HTR-8/SVneo (cell line): ENCODE data around the gene SPAG16.
"Not testable (repeated sequence)": the region's sequence is repeated elsewhere in the genome, so short reads cannot be mapped to it uniquely, and the experiment has no call there.

Experiments used
- DNase-seq: peaks from one replicate; pipeline ENCODE4 v3.0.0; 2011; ENCODE audit warnings: low spot score, mixed read lengths; ENCODE audit not compliant: insufficient read length
- FAIRE-seq: peaks from 2 replicates; lab custom pipeline; 2011; peaks lifted over from hg19 to GRCh38; lab: Jason Lieb, UNC

SPAG16 gene

DNA sequence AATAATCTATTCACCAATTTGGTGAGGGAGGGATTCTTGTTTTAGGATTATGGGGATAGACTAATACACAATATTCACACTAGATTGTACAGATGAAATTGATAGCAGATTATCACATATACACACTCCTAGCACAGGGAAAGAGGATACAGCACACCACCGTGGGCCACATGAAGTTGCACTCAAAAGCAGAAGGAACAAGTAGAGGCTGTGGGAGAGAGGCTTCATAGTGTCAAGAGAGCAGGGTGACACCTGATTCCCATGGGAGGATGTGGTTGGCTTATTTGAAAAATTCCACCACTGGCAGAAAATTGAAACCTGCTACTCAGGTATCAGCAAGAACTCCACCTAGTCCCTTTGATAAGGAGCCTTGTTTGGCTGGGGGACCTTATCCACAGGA lies 395.6 kb downstream of the SPAG16 start:
- DNase-seq: no peak
- no peak for FAIRE-seq

DNA sequence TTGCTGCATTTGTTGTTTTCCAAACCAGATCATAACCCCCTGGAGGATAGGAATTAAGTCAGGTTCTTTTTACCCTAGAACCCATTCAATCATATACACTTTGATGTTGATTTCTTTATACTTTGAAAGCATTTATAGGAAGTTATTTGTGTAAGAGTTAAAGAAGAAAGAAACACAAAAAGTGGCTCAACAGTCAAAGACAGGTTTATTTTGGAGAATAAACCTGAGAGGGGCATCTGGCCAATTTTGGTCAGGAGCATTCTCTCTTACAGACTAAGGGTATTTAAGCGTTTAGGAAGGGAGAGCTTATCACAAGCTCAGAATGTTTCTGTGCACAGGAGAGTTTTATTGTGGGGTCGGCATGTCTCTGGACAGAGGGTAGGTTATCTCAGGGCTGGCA lies 398.0 kb downstream of the SPAG16 start:
- FAIRE-seq: no peak

DNA sequence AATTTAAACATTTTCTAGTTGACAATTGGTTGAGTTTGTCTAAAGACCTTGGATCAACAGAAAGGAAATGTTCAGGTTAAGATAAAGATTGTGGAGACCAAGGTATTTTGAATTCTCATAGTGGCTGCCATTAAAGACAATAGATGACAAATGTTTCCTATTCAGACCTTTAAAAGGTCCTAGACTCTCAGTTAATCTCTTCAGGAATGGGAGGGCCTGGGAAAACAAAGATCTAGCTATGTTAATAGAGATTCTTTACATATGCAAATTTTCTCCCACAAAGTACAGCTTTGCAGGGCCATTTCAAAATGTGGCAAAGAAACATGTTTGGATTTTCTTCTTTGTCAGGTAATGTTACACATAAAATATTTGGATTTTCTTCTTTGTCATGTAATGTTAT lies 403.9 kb downstream of the SPAG16 start:
- FAIRE-seq (no peak), DNase-seq (no peak)

More for the DNA sequence above, 398.0 kb downstream of the SPAG16 start:
- no peak for DNase-seq

DNA sequence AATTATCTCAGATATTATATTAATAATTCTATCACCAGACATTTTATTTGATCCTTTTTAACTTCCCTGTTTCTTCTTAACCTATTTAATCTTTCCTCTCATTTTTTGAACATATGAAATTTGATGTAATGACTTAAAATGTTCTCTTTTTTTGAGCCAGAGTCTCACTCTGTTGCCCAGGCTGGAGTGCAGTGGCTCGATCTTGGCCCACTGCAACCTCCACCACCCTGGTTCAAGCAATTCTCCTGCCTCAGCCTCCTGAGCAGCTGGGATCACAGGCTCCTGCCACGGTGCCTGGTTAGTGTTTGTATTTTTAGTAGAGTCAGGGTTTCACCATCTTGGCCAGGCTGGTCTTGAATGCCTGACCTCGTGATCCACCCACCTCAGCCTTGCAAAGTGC lies 404.6 kb downstream of the SPAG16 start:
- not testable (repeated sequence) for FAIRE-seq, DNase-seq

DNA sequence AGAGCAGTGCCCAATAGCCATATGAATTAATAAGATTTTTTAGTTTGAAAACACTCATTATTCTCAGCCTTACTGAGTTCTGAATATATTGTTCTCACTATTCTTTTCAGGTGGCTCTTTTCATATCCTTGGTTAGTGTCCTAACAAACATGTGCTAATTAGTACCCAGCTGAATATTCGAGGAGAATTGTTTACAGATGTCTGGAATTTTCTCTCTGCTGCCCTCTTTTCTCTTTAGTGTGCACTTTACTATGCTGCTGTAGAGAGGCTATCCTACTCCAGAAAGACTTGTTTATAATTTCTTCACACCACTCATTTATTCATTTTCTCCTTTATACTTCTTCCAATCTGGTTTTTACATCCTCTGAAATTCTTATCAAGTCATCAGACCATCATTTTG lies 405.3 kb downstream of the SPAG16 start:
- no peak for FAIRE-seq
- DNase-seq: no peak

DNA sequence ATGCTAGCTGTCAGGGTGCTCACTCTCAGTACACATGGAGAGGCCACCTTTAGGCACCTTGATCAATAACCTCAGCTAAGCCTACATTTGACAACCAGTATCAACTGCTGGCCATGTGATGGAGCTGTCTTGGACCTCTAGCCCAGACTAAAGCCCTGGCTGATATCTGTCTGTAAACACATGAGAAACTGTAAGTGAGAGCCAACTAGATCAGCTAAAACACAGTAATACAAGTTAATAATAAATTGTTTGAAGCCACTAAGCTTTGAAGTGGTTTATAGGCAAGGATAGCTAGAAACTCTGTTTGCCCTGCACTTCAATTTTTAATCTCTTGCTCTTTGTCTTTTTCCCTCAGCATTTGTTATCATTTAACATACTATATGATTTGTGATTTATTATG lies 407.1 kb downstream of the SPAG16 start:
- FAIRE-seq: no peak
- DNase-seq: no peak

DNA sequence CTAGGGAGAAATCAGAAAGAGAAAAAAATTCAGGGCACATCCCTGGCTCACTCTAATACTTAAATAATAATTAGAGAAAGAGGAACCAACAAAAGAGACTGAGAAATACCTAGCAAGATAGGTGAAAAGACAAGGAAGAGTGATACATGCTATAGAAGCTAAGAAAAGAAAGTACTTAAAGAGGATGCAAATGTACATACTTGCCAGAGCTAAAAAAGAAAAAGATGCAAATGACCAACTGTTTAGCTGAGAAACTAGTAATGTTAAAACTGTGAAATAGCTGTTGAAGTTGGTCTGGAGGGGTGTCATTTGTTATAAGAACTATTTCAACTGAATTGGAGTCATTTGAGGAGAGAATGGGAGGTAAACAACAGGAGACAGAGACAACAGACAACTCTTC lies 412.2 kb downstream of the SPAG16 start:
- DNase-seq (no peak), FAIRE-seq (no peak)

DNA sequence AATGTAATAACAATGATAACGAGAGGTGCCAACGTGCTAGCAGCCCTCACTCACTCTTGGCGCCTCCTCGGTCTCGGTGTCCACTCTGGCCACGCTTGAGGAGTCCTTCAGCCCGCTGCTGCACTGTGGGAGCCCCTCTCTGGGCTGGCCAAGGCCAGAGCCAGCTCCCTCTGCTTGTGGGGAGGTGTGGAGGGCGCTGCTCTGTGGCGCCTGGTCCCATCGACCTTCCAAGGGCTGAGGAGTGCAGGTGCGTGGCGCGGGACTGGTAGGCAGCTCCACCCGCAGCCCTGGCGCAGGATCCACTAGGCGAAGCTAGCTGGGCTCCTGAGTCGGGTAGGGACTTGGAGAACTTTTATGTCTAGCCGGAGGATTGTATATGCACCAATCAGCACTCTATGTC lies 417.1 kb downstream of the SPAG16 start:
- FAIRE-seq, DNase-seq: not testable (repeated sequence)

DNA sequence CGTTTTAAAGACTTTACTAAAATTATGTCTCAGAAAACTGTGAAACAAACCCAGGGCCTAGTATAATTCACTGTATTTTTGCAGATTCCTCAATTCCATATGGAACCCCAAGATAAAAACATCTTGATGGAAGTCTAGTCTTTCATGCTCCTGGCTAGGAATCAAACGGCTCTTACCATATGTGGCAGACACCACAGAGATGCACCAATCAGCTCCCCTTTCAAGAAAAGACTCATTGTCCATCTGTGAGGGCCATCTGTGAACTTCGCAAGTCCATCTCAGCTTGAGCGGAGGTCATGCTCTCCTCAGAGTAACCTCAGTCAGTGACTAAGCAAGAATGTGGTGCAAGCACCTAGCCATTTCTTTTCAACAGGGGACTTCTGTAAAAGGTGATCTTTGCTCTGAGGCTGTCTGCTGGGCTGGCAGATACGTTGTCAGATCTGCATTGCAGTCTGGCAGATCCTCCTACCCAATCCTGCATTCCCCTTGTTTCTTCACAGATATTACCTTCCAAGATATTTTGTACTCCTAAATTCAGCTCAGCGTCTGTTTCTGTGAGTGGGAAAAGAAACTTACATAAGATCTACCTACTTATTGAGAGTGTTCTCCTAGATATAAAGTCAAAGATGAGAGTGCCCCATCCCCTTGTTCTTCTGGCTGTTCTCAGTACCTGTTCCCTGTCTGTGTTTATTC lies 419.3 kb downstream of the SPAG16 start:
- no peak for FAIRE-seq
- no peak for DNase-seq

DNA sequence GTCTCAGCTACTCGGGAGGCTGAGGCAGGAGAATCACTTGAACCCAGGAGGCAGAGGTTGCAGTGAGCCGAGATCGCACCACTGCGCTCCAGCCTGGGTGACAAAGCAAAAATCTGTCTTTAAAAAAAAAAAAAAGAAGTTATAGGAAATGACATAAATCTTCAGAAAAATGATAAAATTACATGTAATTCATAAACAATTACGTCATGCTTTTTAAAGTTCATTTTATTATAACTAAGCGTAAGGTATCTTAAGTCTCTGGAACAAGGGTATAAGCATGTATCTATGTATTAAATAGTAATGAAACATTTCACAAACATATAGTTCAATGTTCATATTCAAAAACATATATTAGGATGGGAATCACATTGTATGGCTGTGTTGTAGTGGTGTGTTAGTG lies 425.9 kb downstream of the SPAG16 start:
- FAIRE-seq (no peak), DNase-seq (no peak)

DNA sequence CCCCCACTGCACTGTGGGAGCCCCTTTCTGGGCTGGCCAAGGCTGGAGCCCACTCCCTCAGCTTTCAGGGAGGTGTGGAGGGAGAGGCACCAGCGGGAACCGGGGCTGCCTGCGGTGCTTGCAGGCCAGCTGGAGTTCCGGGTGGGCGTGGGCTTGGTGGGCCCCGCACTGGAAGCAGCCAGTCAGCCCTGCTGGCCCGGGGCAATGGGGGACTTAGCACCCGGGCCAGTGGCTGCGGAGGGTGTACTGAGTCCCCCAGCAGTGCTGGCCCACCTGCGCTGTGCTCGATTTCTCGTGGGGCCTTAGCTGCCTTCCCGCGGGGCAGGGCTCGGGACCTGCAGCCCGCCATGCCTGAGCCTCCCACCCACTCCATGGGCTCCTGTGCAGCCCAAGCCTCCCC lies 434.1 kb downstream of the SPAG16 start:
- not testable (repeated sequence) for FAIRE-seq, DNase-seq

DNA sequence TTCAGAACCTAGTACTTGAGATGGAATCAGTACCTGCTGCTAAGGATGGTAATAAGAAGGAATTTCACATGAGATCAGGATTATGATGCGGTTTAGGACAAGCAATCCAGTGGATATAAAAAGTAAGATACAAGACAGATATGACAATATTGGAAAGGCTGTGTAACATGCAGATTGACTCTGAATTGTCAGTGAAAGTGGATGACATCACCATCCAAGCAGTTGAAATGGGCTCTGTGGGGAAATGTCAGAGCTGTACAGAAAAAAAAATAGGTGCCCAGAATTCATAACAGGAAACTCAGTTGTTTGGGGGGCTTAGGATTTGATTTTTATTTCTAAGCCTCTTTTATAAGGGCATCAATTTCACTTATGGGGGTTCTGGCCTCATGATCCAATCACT lies 438.3 kb downstream of the SPAG16 start:
- DNase-seq: no peak
- FAIRE-seq: no peak

DNA sequence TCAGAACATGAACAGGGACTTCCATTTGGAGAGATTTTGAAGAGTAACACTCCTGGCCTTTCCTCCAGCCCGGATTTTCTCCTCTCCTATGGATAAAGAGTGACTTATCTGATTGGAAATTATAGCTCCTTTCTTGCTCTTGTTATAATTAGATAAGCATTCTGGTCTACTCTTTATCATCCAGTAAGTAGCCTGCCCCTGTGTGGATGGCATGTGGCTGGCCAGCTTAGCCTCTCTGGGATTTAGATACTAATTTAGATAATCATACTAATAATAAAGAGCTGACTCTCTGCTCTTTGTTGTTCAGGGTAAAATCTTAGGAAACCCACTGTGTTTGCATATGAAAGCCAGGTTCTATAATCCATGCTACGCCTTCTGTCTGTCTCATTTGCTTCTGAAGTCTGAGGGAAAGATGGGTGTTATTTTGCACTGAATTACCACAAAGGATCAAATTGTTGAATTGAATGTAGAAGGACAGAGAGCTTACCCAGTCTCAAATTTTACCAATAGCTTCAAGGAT lies 438.8 kb downstream of the SPAG16 start:
- no peak for FAIRE-seq
- no peak for DNase-seq

DNA sequence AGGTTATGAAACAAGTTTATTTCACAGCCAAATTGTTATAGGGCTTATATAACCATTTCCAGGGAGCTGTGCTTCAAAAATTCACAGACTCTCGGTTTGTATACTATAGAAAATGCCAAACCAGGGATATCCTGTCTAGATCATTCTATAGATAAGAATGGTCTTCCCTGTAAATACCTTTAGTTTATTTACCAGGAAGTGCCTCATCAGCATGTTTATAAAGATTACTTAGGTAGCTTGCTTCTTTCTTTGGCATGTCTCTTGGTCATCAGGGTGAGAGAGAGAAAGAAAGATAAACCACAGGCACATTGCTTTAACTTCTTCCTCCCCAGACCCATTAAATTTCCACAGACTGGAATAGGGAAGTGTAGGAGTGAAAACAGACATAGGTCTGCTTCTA lies 439.4 kb downstream of the SPAG16 start:
- FAIRE-seq: no peak
- DNase-seq: no peak

DNA sequence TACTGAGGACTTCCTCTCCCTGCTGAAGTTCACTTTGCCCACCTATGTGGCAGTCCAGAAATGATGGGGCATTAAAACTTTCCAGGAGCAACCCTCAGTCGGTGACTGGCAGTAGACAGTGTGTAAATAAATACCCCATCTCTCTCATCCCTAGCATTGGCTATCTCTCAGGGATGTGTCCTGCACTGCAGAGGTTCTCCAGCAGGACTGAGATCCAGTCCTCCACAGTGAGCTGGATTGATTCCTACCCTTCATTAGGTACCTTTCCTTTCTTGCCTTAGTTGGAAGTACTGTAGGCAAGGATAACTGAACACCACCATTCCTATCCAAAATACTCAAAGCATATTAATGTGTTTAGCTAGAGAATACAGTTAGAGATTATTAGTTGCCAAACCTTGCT lies 441.8 kb downstream of the SPAG16 start:
- FAIRE-seq: no peak
- no peak for DNase-seq

DNA sequence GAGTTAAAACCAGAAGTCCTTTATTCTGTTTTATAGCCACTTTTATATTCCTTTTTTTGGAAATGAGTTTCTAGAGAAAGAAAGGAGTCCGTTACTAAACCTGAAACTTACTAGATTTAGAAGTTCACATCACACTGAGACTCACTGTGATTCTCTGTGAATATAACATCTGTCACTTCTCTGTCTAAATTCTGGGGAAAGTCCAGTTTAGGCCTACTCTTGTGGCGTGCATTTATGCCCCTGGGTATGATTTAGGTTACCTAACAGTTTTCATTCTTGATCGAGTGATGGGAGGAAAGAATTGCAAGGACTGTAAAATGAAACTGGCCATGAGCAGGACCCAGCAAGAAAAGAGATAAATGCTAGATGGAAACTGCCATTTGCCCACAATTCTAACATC lies 449.6 kb downstream of the SPAG16 start:
- no peak for FAIRE-seq
- DNase-seq: no peak

DNA sequence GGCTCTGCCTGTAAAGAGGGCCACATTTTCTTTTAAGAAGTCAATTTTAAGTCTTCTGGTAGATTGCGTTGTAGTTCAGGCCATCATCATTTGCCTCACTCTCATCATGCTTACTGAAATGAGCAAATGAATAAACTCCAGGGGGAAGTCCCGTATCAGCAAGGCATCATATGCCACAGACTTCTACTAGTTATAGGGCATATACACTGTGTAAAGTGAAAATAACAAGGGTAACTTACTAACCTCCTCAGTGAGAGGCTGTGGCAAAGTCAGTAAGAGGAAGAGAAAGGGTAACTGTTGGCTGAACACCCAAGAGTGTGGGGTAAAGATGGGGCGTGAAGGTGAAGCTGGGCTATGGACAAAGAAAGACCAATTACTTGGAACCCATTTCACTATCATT lies 456.2 kb downstream of the SPAG16 start:
- FAIRE-seq (no peak), DNase-seq (no peak)

DNA sequence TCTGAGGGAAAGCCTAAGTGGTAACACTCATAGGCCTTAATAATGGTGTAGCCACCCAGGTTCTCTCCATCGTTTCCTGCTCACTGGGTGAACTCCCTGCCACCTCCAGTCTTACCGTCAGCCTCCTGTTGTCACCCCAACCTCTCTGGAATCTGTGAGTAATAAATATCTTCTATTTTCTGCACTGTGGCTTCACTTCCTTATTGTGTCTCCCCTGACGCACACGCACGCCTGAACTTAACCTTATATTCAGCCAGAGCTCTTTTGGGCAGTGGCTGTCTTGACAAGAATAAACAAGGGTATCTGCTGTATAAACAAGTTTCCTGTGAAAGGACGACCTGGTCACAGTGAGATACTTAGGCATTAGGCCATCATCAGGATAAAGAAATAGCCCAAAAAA lies 467.2 kb downstream of the SPAG16 start:
- no peak for DNase-seq
- FAIRE-seq: no peak

DNA sequence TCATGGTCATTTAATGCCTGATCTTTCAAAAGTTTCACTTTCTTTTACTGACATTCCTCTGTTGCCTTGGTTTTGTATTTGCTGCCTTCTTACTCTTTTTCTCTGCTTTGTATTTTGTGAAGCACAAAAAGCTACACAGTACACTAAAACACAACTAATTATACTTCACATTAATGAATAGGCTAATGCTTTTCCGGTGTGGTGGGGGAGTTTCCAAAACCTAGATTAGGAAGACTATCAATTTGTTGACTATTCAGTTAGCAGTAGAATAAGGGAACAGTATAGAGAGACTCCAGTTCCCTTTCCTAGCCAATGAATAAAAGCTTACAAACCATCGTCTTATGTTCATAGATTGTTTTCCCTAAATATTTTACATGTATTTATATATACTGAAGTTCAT lies 468.3 kb downstream of the SPAG16 start:
- FAIRE-seq (no peak), DNase-seq (no peak)

DNA sequence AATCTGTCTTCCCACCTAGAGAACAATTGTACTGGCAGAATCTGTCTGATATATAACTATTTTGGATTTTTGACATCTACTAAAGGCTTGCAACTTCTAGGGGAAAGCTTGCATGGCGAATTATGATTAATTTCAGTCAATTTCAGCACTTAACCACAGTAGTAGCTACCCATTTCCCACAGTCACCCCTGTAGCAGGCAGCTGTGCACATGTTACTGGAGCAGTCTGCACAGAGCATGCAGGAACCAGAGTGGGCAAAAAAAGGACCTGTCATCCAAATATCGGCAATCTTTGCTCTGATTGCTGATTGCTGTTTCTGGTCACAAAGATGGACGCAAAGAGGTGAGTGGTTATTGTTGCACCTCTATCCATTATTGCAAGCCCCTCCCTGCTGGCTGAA lies 473.3 kb downstream of the SPAG16 start:
- no peak for FAIRE-seq
- DNase-seq: no peak

DNA sequence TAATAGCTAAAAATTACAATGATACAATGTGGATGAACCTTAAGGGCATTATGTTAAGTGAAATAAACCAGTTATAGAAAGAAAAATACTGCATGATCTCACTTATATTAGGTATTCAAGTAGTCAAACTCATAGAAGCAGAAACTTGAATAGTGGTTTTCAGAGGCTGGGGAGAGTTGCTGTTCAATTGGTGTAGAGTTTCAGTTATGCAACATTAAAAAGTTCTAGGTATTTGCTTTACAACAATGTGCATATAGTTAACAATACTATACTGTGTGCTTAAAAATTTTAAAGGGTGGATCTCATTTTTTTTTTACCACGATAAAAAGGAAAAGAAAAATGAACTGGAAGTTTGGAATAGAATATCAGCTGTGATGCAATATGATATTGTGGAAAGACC lies 479.1 kb downstream of the SPAG16 start:
- DNase-seq: no peak
- FAIRE-seq: no peak

DNA sequence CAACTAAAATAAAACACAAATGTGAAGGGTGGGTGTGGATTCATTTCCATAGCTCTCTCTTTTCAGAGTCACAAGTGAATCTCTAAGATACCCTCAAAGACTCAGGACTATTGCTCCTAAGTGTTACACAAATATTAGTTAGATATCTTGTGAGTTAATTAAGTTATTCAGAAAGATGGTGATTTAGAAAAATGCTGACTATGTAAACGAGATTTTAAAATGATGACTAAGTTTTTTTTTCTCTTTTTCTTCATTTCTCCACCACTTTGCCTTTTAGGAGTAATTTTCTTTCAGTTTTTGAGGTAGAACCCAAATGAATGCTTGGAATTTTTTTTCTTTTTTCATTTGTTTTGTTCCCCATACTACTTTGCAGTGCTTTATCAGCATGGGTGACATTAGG lies 479.7 kb downstream of the SPAG16 start:
- DNase-seq (no peak), FAIRE-seq (no peak)
